Raji (cell line): ENCODE measurements around the gene FLOT2.
A peak's percentile ranks its signal among the peaks of the same experiment; 100 is the strongest.

Source experiments
- POLR2A ChIP-seq: IDR thresholded peaks from 2 replicates; pipeline ENCODE4 v1.6.1; 2011; ENCODE audit warnings: low read depth, low read length, control low read depth; ENCODE audit not compliant: insufficient read depth

FLOT2 gene

DNA sequence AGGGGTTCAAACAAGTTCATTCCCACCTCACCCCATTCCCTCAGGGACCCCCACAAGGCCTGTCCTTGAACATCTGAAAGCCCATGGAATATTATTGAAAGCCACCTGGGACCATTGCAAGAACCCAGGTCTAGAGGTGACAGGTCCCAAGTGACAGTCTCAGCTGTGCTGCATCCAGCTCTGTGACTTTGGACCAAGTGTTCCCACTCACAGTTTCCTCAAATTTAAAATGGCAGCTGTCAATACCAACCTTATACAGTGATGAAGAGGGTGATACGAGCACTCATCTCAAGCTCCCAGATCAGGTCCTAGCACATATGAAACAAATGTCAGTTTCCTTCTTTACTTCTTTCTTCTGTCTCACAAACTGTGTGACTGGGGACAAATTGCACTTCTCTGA is 33.6 kb downstream of the FLOT2 start:
- TF ChIP-seq POLR2A = no peak

DNA sequence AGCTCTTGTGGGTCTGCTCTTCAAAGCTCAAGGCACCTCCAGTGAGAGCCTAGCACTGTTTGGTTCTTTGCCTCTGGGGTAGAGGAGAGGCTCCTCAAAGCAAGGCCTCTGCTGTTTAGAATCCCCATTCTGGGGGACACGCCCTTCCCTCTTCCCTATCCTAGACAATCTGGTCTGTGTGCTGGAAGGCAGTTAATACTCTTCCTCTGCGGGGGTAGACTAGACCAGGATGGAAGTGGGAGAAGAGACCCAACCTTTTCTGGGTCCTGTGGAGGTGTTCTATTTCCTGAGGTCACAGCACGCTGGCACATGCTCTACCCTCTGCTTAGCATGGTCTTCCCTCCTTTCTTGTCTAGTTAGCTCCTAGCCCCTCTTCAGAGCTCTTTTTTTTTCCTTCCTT is 35.0 kb downstream of the FLOT2 start:
- TF ChIP-seq POLR2A = no peak

DNA sequence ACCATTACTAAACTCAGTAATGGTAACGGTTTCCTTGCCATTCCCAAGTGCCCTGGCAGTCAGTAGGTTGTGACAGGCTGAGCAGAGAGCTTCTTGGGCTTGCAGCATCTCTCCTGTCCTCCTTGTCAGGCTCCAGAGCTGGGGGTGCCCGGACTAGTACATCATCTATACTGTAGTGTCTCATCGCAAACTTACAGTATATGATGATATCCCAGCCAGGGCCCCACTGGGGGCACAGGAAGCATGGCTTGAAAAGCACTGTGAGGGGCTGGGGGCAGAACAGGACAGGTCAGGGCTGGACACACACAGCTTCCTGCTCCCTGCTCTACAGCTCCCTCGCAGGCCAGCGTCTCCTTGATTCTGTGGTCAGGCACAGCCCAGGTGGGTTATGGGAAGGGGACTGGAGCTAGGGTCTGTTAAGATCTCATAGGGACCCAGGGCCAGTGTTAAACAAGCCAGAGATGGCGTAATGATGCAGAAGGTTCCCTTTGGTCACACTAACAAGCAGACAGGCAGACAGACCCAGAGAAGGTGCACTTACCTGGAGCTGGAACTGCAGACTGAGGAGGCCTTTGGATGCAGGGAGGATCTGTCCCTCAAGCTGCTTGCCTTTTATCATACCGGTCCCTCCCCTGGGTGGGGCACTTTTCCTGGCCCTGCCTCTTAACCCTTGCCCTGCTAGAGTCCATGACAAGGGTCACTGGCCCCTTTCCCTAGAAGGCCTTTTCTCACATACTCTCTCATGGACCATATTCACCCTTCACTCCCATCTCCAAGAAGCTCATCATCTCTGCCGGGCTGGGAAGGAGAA is 35.9 kb downstream of the FLOT2 start:
- no peak for TF ChIP-seq POLR2A

DNA sequence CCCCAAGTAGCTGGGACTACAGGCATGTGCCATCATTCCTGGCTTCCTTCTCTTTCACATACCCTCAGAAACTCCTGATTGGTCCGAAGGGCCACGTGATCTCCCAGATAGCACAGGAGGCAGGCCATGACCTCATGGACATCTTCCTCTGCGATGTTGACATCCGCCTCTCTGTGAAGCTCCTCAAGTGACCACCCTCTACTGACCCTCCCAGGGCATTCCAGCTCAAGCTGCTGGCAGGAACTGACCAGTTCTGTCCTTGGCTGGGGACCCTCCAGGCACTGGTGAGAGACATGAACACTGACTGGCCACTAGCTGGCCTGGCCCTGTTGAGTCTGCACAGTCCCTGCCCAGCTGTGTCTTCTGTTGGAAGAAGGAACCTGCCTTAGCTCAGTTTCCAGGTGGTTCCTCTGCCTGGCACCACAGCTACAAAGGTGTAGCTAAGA is 37.1 kb downstream of the FLOT2 start:
- TF ChIP-seq POLR2A = no peak

DNA sequence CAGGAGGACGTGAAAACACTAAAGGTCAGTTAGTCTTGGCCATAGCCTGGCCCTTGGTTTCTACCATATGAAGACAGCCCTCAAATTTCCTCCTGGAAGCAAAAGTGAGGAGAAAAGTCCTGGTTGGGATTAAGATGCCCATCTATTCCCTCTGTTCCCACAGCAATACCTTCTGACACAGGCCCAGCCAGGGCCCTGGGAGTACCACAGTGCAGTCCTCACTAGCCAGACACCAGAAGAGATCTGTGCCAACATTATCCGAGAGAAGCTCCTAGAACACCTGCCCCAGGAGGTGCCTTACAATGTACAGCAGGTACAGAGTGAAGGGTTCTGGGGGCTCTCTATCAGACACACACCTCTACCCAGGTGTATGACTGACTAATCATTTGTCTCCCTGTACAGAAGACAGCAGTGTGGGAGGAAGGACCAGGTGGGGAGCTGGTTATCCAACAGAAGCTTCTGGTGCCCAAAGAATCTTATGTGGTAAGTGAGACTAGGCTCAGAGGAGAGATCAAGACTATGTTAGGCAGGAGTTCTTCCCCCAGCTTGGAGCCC is 38.7 kb downstream of the FLOT2 start:
- no peak for TF ChIP-seq POLR2A

DNA sequence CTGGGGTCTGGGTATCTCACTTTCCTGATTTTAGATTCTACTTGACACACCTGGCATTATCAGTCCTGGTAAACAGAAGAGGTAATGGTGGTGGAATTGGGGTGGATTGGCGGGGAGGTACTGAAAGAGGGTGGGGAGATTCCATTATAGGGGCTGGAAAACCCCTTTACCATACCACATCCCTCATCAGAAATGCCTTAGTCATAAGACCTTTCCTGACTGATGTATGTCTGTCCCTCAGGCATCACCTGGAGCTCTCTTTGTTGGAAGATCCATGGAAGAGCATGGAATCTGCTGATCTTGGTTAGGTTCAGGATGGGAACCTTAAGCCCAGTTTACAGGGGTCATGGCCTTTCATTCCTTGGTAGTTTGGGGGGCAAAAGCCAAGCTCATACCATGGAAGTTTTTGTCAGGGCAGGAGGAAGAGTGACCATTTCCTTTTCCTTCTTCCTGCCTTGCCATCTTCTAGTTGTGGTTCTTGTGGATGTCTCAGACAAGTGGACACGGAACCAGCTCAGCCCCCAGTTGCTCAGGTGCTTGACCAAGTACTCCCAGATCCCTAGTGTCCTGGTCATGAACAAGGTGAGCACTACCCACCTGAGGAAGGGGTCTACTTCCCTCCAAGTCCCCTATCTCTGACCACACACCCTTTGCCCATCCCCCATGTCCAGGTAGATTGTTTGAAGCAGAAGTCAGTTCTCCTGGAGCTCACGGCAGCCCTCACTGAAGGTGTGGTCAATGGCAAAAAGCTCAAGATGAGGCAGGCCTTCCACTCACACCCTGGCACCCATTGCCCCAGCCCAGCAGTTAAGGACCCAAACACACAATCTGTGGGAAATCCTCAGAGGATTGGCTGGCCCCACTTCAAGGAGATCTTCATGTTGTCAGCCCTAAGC is 39.4 kb downstream of the FLOT2 start:
- TF ChIP-seq POLR2A = no peak

DNA sequence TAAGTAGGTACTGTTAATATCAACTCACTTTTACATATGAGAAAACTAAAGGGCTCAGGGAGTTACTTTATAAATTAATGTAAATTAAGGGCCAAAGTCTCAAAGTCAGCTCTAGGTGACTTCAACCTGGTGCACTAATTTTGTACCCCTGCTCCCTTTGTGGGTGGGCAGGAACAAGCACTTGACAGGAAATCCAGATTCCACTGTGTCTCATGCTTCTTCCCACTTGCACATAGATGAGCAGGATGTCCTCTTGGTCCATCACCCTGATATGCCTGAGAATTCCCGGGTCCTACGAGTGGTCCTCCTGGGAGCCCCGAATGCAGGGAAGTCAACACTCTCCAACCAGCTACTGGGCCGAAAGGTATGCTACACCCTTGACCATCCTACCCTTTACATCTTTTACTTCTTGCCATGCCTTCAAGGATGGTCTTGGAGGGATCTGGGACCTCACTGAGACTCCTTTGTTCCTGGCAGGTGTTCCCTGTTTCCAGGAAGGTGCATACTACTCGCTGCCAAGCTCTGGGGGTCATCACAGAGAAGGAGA is 41.4 kb downstream of the FLOT2 start:
- no peak for TF ChIP-seq POLR2A

DNA sequence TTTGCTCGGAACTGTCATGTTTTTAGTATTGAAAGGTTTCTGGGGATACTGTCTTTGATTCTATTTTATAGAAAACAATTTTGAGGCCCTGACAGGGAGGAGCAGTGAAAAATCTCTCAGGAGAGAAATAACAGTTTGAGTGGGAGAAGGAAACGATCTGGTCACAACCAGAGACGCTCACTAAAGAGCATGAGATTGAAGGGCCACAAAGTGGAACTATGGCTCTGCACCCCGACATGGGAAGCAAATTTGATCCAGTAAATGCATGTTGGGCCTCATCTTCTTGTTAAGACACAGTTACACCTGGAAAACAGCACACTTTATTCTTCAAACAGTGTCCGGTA is 42.2 kb downstream of the FLOT2 start:
- no peak for TF ChIP-seq POLR2A

DNA sequence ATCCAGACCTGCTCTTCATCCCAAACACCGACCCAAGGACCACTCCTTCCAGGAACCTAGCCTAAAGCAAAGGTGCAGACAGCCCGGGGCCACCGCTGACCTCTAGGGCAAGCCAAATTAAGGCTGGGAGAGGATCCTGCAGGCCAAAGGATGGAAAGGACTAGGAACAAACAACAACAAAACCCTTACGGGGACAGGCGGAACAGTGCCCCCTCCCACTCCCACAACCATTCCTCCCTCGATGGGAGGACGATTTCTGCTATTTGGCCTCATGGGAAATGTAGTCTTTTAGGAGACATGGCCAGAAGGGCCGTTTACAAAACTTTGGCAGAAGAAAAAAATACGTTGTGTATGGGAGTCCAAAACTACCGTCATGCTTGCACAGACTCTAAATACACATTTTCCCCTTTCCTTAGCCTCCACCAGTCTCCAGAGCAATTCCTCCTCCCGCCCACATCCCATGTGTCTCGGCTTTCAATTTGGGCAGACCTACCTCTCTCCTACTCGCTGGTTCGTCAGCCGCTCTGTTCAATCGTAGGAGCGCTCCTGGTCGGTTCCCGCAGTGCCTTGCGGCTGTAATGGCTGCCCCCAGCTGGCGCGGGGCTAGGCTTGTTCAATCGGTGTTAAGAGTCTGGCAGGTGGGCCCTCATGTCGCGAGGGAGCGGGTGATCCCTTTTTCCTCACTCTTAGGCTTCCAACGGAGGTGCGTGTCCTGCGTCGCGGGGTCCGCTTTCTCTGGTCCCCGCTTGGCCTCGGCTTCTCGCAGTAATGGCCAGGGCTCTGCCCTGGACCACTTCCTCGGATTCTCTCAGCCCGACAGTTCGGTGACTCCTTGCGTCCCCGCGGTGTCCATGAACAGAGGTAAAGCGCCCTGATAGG is 42.8 kb downstream of the FLOT2 start, which contains the start of gene ERAL1:
Gene ERAL1 (plus strand): TSS at position 560 of the 879 bp plus-strand sequence. CDS start 19 bp downstream, at position 579.
- peak; percentile 89 for TF ChIP-seq POLR2A

DNA sequence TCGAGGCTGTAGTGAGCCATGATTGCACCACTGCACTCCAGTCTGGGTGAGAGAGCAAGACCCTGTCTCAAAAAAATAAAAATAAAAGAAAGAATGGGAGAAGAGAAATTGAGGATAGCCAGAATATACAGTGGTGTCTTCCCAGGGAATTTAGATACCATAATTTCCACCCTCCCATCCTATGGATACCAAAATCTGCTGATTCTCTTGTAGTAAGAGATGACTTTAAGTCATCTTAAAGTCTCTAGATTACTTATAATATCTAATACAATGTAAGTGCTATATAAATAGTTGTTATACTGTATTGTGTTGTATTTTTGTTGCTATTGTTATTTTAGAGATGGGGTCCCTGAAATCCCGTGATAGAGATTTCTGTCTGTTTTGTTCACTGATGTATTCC is 44.2 kb downstream of the FLOT2 start:
- TF ChIP-seq POLR2A = no peak

DNA sequence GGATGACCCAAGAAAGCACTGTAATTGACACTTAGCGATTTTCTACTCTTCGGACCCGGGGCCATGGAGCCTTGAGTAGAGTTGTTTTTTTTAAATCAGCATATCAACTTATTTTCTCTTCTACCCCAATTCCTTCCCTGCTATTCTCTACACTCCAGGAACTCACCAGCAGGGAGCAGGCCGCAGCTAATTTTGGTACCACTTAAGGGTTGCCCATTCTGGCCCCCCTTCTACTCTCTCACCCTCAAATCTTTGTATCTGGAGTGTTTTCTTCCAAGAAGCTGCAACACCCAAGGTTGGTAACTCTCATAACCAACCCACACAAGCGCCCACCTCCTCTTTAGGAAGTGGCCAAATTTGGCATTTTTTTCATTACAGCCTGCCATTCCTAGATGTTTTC is 48.3 kb downstream of the FLOT2 start:
- no peak for TF ChIP-seq POLR2A

DNA sequence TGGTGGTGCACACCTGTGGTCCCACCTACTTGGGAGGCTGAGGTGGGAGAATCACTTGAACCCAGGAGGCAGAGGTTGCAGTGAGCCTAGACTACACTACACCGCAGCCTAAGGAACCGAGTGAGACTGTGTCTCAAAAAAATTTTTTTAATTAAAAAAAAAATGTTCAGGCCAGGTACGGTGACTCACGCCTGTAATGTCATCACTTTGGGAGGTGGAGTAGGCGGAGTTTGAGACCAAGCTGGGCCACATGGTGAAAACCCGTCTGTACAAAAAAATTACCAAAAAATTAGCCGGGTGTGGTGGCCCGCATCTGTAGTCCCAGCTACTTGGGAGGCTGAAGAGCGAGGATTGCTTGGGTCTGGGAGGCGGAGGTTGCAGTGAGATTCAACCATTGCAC is 51.3 kb downstream of the FLOT2 start:
- no peak for TF ChIP-seq POLR2A

DNA sequence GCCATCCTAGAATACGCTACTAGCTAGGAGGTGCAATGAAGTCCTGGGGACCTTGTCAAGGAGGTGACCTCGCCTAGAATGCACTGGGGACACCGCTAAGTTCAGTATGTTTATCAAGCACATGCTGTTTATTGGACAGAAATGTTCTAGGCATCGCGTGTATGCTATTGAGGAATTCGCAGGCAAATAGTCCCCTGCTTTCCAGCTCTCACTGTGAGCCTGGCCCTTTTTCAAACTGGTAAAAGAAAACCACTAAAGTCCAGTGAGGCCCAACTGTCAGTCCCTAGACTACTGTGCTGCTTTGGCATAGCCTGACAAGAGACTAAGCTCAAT is 53.8 kb downstream of the FLOT2 start:
- no peak for TF ChIP-seq POLR2A

DNA sequence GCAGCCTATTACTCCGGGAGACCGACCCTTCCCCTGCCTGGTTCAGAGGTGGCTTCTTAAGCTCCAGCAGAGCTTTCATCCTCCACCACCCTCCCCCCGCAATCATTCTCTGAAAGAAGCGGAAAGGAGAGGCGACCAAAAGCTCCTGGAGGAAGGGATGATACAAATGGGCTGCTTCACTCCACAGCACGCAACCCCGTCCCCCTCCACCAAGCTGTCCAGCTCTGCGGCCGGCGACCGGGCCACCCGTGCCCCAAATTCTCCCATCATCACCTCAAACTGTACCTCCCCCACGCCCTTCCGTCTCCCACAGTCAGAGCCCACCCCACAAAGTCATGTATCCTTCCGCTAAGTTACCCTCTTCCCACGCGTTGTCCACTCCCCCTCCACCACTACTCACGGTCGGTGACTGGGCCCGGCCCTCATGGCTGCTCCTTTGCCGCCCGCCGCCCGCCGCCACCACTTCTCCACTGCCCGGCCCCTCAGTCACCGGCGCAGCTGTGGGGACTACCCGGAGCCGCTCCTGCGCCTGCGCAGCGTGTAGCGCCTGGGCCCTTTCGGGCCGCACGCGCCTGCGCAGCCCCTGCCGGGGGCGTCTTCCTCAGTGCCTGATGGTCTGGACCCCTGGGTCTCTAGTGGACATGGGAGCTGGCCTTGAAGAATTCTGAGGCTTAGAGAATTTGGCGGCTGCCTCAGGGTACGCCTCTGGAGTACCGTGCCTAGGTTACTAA is 55.1 kb downstream of the FLOT2 start, which contains the start of gene FAM222B:
Gene FAM222B (minus strand): TSS at position 509 of the 731 bp plus-strand sequence. CDS start 76,123 bp downstream, outside the sequence.
- peak; percentile 73 for TF ChIP-seq POLR2A

DNA sequence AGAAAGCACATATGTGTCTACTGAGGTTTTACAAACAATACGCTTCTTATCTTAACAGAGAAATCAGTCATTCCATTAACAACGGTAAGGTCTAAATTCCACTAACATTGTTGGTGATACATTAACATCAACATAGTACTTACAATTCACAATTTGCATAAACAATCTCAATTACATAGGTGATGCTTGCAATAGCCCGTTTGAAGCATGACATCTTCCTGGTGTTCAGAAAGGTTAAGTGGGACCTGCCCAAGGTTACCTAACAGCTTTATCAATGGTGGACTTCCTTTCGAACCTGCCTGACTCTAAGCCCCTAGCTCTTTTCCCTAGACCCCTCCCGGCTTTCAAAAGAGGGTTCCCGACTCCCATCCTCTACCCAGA is 55.6 kb downstream of the FLOT2 start:
- no peak for TF ChIP-seq POLR2A
